HG02852 (cell line): ENCODE results near the gene HSF5.
"Not testable (repeated sequence)": the region's sequence is repeated elsewhere in the genome, so short reads cannot be mapped to it uniquely, and the experiment has no call there.

Source experiments
- ATAC-seq: cut with Tn5 transposase; IDR thresholded peaks from one replicate; pipeline ENCODE4 v1.9.1; 2021; ENCODE audit warnings: mild to moderate bottlenecking, moderate library complexity; ENCODE audit not compliant: unreplicated experiment

HSF5 gene

DNA sequence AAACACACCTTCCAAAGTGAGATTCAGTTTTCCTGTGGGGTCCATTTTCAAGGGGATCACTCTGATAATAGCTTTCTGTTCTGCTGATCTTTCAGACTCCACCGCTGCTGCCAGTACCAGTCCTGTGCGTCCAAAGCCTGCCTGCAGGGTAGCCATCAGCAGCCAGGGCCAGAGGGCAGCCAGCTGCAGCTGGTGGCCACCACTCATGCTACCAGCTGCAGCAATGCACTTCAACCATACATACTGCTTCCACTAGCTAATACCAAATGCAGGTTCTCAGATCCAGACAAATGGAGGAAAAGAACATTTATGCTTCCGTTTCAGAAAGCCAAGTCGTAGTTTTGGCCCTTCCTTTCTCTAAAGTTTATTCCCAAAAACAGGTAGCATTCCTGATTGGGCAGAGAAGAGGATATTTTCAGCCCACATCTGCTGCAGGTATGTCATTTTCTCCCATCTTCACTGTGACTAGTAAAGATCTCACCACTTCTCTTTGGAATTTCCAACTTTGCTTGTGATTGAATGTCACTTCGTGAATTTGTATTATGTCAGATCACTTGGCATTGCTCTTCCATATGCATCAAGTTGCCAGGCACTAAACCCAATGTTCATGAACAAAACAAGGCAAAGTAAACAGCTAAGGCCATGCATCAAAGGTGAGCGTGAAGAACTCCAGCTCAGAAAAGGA is 72.7 kb downstream of the HSF5 start:
- ATAC-seq: no peak

DNA sequence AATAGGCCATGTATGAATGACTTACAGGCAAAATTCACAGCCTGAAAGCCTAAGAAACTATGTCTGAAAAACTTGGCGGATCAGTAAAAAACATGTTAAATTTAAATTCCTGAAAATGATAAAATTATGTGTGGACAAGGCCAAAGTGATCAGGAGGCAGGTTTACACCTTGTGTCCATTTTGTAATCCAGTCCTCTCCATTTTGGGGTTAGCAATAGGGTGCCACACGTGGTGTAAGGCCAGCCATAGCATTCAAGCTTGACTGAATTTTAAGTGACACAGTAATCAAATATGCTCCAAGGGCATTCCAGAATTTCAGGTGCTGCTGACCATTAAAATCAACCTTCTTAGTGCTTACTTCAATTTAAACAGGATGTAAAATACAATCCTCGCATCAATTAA is 73.6 kb downstream of the HSF5 start:
- no peak for ATAC-seq

DNA sequence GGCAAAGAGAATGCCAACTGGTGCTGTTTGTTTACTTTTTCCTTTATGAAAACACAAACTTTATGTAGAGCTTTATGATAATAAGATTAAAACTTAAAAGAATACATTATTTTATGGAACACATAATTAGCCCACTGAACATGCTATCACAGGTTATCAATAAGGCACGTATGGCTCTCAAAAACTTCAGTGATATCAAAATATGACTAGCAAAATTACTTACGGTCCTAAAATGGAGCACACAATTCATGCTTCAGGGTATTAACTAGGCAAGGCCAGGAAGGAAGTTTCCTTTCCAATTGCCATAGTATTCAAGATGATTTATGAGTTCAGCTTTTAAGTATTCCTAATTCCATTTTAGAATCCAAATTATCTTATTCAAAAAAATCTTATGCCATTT is 74.5 kb downstream of the HSF5 start:
- ATAC-seq: no peak

DNA sequence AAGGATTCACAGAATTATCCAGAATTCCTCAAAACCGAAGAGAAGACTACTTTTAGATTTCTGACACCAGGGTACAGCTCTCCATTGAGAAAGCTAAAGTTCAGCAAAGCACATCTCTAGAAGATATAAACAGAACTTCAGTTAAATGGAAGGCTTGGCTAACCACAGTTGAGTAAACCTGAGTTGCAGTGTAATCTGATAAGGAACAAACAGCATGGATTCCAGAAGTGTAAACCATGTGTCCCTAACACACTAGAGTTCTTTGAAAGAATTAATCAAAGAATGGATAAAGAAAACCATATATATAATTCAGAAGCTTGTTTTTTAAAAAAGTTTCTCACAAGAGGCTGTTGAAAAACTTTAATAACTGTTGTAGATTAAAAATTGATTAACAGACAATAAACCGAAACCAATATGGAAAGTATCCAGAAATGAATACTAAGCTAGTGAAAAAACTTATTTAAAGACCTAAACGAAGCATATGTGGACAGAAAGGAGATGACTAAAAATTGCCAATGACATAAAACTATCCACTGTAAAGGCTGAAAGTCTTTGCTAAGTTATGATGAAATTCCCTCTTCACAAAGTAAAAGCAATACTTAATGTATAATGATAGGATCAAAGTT is 75.1 kb downstream of the HSF5 start:
- ATAC-seq: no peak

DNA sequence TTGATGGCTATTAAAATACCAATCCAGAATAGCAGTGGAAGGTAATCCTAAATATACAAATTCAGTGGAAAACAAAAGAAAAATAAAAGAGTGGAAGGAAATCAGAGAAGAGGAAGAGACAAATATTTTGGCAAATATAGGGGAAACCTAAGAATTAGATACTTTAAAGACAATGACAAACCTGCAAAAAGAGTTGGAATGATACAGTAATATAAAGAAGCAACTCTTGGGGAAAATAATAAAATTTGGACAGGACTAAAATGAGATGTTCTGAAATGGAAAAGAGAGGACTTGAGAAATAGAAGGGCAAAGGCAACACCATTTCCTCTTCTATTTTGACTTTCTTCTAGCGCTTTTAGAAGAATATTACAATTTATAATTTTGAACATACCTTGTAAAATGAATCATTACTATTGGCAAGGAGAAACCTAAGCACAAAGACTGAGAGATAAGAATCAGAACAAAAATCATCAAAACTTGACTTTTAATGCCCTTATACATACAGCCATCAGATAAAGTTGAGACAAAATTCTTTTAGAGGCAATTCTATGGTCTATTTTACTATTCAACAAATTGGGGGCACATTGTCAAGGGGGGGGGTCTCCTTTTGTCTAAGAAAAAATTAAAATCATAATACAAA is 76.0 kb downstream of the HSF5 start:
- ATAC-seq: no peak

DNA sequence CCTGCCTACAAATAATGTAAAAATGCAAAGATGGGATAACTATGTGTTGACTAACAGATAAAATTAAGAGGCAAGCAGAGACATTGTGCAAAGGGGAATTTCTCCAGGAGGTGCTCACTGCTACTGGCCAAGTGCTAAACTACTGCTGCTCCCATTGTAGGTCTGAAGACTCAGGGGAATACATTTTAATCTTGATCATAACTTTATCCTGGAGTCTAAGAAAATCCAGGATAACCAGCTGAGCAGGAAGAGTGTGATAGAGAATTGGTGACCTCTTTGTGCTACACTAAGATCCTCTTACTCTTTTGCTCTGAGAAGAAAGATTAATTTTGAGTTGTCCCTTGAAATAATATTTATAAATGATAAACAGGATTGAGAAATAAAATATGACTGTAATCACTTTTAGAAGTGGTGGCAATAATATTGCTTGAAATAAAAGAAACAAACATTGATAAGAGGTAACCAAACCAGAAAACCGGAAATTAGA is 76.8 kb downstream of the HSF5 start:
- no peak for ATAC-seq

DNA sequence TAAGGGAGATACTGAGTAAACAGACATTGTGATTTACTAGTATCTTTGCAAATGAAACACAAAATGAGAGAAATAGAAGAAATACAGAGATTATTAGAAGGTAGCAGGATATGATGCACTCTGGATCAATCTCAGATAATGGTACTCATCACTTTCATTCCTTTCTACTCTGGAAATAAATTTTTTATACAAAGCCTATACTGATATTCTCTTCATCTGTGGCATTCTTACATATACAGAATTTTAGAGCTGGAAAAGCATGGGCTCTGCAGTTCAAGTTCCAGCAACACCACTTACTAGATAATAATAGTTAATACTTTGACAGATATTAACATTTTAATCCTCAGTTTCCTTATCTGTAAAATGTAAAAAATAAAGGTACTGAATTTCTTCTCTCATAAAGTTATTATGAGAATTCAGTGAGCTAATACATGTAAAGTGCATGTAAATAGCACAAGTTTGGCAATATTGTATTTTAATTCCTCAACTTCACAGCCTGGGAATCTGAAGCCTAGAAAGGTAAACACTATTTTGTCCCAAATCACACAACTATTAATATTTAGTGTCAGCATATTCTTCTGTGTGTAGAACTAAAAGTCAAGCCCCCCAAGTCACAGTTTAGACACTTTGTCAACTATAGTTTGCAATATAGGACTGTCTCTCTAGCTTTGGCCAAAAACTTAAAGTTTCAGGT is 77.3 kb downstream of the HSF5 start:
- ATAC-seq: no peak

DNA sequence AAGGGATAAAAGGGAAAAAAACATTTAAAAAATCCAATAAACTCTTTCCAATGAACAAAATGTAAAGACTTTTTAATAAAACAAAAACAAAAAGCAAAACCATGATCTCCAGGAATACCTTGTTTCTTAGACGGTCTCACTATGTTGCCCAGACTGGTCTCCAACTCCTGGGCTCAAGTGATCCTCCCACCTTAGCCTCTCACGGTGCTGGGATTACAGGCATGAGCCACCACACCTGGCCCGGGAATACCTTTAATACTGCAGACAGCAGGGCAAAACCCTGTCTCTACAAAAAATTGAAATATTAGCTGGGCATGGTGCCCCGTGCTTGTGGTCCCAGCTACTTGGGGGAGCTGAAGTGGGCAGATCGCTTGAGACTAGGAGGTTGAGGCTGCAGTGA is 78.8 kb downstream of the HSF5 start:
- ATAC-seq: no peak

DNA sequence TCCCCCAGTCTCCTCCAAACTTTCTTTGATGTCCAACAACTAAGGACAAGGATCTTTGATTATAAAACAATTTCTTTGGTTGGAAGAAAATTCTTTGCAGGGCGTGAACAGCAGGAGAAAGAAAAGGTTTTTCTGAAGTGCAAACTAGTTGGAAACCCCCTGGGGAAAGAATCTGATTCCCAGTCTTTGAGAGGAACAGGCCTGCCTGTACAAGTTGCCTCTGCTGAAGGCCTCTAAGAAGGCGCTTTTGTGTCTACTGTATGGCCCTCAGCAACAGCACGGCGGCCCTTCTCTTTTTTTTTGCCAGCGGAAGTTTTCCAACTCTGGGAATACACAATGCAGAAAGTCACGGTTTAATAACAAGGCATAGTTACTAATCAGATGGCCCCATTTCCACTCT is 84.9 kb downstream of the HSF5 start:
- no peak for ATAC-seq

DNA sequence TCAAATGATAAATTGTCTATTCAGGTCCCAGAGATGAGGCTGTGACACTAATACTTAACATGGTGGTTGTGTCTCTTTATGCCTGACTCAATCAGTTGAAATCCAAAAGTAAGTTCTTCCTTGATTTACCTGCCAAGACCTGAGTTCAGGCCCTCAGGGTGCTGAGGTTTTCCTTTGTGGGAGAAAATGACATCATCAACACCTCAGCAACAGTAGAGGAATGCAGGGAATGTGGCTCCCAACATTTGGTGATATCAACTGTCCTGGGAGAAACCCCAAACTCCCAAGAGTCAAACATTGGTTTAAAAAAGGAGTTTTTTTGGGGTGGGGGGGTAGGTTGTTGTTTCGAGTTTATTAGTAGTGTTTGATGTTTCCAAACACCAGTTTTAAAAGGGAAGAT is 85.5 kb downstream of the HSF5 start:
- no peak for ATAC-seq

DNA sequence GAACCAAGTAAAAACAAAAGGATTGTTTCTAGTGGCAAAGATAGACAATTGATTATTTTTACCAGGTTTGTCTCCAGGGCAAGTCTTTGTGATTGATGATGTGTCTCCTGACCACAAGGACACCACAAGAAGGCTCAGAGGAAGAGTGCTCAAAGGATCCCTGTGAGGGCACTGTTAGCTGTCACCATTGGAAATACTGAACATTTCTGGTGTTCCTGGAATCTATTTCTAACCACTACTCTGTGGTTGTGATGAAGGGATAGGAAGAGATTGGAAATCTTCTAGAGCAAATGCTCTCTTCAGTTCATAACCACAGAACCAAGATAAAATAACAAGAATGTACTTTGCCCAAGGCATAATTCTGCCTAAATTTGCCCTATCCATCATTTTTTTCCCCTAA is 86.2 kb downstream of the HSF5 start:
- ATAC-seq: no peak

DNA sequence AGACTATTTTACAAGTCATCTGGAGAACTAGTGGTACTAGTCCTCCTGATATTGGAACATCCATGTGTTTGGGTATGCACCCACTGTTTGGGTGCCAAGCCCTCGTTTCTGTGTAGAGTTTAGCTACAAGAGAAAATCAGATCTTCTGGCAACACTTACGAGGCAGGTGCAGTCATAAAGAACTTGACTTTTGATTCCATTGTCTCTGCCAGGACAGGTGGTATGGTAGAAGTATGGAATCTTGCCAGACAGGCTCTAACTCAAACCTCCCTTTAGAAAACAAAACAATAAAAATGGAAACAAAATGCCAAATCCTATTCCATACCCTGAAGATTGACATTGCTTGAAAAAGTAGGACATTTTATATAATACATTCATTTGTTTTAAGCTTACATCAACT is 86.9 kb downstream of the HSF5 start:
- no peak for ATAC-seq

DNA sequence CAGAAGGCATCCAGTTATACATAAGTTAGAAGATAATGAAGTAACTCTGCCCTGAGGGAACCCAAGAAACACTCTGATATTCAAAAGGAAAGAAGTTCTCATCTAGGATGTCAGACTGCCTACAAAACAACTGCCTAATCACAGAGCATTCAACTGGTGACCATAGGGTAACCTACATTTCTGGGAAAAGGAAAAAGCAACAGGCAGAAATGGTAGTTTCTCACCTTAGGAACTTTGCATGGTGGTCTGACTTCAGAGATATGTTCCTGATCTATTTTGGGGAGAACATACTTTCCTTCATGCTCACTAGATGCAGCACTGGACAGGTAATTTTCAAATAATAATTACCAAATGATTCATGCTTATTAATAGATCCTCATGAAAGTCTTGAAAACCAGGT is 87.4 kb downstream of the HSF5 start:
- no peak for ATAC-seq

DNA sequence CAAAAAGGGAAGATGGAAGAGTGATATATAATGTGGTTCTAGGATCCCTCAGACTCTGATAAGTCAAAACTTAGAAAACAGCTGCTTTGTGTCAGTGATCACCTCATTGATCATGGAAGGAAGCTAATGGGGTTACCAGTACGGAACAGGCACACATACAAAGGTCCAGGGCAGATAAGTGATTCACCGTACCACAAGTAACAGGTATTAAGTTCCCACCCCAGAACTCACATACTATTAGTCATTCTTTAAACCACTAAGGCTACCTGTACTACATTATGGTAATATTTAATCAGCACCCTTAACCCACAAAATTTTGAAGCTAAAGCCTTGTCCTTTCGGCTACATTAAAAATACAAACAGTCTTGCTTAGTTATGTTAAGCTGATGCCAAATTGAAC is 88.2 kb downstream of the HSF5 start:
- no peak for ATAC-seq

DNA sequence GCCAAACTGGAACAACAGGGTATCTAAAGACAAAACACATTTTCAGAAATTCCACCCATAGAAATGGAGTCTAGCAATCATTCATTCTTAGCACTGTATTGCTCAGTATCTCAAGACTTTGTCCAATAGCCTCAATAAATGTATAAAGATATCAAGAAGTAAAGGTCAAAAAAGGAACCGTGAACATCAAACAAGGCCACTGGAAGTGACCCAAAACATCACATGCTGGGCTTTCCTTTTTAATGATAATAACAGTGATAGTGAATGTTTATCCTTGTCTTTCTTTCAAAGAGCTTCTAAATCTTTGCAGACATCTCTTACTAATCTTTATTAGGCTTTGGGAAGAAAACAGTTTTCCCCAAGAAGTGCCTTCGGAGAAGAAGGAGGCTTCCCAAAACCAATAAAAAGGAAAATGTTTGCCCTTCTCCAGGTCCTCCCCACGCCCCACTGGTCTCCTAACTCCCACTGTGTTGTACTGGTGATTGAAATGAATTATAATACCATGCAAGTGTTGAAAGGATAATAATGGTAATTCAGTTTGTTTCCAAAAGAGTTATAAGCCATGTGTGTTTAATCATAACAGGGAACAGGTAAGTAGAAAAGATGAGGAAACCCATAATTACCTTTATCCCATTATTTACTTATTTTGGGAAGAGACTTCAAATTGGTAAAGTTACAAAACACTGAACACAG is 89.5 kb downstream of the HSF5 start:
- ATAC-seq: no peak

DNA sequence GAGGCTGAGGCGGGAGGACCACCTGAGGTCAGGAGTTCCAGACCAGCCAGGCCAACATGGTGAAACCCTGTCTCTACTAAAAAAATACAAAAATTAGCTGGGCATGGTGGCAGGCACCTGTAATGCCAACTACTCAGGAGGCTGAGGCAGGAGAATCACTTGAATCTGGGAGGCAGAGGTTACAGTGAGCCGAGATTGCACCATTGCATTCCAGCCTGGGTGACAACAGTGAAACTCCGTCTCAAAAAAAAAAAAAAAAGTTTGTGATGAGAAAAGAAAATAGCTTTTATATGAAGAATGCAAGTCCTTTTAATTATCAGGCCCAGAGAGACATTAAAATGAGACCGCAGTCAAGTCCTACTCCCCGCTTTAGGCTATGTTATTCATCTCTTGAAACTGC is 90.8 kb downstream of the HSF5 start:
- ATAC-seq: not testable (repeated sequence)

DNA sequence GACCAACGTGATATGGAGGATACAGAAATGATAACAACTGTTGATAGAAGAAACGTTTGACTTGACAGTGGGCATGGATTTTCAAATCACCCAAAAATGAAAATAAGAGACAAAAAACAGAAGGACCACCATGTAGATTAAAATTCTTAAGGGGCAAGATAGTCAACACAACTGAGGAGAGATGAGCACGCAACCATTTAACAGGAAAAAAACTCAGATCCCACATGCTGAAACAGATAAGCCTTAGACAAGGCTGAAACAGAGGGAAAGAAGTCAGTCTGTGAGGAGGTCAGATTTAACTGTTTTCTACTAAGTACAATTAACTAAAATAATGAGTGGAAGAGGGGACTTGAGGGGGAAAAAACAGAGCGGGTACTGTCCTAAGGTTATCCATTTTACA is 92.0 kb downstream of the HSF5 start:
- no peak for ATAC-seq

DNA sequence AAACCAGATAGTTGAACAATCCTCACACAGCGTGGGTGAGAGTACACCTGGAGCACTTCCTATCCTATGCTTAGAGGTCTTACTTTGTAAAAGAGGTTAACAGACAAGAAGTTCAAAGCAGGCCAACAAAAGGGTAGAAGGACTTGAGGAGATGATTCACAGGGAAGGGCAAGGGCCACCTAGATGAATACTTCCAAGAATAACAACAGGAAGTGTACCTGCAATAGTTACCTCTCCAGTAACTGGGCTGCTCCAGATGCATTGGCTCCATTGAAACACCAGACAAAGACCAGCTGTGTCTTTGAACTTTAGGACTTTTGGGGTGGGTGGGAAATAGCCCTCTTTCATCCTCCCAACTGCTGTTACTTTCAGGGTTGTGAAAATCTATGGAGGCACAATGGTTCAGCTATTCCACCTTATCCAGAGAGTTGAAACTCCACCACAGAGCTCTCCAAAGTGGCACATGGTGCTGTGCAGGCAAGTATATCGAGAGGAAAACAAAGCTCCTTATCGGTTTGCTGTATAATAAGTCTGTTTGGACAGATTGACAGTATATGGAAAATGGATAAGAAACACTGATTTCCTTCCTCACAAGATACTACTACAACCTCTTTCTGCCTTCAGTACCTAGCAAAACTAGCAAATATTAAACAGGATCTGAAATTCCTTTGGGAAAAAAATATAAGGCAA is 93.5 kb downstream of the HSF5 start:
- ATAC-seq: no peak

DNA sequence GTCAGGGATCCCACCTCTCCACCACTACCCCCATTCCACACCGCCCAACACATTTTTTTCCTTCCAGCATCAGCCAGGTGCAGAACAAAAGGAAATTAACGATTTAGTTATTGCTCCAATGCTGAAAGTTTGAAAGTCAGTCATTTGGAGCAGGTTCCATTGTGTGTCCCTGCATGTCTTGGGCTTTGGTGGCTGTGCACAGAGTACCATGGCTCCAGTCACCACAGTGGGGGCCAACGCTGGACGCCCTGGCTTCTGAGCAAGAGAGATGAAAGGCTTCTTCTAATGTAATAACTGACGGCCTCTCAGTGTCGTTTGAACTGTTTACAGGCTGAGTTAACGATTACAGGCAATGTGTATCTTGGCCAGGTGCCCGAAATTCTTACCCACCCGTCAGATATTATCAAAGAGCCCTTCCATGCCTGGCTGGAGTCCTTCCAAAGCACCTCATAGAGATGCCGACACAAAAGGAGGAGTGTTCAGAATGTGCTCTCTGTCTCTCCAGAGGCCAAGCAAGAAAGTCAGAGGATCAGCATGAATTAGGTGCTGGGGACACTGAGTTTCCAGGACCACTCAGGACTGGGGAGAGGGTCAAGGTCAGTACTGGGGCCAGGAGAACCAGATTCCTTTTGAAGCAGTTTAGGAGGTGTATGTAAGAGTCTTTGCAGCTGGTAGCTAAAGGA is 96.8 kb downstream of the HSF5 start:
- ATAC-seq: no peak

DNA sequence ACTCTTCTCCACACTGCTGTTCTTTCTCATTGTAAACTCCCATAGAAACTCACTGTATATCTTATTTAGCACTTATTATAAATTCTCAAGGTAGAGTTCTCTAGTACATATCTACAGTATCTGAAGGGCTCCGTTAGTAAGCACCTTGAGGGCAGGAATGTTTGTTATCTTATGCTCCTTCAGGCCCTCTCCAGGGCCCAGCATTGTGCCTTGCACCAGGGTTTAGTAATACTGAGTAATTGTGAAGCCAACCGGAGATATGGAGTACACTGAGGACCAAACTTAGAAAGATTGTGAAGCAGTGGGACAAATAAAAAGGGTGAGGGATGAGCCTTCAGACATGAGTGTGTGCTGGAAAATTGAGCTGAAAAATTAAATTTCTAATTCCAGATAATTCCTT is 97.3 kb downstream of the HSF5 start:
- ATAC-seq: no peak
